ENCODE data around the gene FRMD5.

FRMD5 gene

DNA sequence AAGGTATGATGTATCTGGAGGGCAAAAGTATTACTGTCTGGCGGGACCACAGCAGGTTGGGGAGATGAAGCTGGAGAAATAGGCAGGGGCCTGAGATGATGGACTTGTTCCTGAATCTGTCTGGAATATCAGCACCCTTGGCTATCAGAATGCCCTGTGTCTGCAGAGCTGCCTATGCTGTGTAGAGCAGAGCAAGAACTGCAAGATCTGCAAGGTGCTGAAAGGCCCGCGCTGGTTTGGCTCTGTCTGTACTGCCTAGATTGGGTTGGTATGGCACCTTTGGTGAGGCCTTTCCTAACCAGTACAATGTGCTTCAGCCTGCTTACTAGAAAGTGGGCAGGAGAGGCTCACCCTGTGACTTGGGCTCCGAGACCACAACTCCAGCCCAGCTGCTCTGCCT lies 271.5 kb downstream of the FRMD5 start:
- DNase-seq (ENCODE audit: low spot score): no peak

DNA sequence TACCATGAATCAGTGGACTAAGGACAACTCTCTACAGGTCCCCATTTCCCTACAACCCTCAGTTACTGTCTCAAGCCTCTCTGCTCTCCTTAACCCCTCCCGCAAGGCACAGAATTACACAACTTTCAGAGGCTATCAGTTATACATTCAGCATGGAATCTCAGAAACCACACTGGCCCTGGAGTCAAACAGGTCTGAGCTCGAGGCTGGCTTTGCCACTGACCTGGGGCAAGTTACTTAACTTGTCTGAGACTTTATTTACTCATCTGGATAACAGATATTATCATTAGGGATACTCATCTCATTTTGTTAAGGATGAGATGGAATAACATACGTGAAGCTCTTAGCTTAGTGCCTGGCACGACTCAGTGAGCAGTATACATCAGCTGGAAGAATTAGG lies 273.1 kb downstream of the FRMD5 start:
- DNase-seq (ENCODE audit: low spot score): no peak

DNA sequence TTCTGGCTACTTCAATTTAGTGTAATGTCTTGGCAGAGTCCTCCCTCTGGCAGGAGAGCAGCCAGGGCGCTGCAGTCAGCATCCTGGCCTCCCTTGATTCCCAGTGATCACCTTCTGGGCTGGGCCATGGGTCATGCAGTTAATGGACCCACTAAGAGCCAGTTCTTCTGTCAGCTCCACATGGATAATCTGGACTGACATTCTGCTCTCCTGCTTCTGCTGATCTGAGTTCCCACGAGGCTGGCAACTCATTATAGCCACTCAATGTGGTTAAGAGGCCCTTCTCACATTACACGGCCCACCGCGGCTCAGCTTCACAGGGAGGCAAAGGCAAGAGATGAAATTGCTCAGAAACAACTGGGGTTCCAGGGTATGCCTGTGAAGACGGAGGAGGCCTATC lies 274.3 kb downstream of the FRMD5 start:
- no peak for DNase-seq (ENCODE audit: low spot score)

DNA sequence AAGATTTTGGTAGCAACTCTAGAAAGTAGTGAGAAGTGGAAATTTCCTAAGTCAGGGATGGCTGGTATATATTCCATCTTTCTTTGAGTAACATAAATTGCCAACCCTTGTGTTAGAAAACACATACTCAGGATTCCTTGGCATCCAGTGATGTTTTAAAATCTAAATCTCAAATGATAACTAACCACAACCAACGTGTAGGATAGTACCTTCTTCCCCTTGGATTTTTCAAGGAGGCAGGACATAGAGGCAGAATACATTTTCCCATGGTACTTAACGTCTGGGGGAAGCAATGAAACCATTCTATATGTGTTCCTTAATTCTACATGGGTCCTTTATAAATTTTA lies 274.8 kb downstream of the FRMD5 start:
- DNase-seq (ENCODE audit: low spot score): no peak

DNA sequence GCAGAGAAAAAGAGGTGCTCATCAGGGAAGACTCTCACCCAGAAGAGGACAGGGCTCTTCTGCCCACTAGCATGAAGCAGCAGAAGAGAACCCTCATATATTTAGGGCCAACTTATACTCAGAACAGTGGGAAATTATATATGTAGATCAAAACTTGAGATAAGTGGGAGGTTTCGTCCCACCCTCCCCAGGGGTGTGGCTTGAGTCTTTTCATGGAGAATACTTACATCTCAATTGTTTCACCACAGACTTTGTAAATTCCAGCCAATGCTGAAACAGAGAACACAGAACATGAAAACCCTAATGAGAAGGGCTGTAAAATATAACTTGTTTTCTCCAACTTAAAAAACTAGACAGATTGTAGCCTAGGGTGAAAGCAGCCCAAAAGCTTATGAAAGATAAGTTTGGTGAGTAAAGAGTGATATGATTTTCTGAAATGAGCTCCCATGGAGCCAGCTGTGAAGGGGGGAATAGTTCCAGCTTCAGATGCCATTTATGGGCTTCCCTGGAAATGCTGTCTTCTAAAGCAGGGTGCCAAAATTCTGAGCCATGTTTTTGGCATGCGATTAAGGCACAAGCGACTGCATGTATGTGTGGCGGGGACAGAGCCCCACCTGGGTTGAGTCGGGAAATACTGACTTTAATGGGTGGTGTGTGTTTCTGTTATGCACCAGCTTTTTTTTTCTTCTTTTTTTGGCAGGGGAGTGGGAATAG lies 275.4 kb downstream of the FRMD5 start:
- DNase-seq (ENCODE audit: low spot score): no peak

DNA sequence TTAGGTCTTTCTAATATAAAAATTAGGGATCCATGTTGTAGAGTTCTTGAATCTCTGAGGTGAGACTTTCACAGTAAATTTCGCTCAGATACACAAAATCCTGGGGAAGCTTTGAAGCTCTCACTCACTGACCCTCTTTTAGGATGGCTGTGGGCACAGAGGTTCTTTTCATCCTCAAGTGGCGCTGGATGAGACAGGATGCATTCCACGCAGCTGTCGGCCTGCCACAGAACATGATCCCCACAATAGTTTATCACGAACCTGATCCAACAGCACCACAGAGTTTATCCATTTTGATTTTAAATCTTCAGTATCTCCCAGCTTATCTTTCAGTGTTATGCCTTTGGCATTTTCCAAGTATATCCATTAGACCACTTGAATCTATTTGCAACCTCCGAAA lies 276.4 kb downstream of the FRMD5 start:
- DNase-seq (ENCODE audit: low spot score): no peak

DNA sequence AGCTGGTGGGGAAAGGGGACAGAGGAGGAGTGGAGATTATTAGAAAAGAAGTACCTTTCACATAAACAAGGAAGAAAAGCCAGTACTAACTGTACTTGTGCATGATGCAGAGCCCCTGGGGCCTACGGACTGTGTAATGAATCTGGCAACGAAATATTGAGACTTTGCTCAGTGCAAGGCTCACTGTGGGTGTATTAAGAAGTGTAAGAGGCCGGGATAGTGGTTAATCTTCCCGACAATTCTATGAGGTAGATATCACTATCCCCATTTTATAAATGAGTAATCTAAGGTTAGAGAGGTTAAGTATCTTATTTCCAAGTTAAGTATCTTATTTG lies 278.8 kb downstream of the FRMD5 start:
- no peak for DNase-seq (ENCODE audit: low spot score)

DNA sequence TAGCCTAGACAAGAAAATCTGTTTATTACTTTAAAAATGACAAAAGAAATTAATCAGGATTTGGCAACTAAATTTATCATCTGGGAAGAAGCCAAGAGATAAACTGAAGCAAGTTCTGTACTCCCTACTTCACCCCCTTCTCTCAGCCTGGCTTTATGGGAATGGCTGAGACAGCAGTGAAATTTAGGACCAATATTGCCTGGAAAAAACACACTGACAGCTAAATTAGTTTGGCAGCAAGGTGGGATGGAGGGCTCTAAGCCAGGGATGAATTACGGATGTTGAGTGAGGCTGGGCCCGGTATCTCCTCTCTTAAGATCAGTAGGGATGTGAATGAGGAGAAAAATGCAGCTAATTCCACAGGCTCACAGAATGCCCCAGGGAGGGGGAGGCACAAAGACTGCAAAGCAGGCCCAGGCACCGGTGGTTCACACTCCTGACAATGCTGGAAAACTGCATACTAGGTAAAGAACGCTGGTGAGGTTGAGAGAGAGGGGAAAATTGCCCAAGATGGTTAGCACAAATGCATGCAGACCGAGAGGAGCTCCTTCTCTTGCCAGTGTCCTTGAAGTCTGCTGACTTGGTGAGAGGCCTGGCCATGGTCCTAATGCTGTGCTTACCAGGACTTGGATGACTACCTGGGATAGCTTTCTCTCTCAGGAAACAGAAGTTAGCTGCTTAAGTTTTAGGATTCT lies 279.3 kb downstream of the FRMD5 start:
- no peak for DNase-seq (ENCODE audit: low spot score)

DNA sequence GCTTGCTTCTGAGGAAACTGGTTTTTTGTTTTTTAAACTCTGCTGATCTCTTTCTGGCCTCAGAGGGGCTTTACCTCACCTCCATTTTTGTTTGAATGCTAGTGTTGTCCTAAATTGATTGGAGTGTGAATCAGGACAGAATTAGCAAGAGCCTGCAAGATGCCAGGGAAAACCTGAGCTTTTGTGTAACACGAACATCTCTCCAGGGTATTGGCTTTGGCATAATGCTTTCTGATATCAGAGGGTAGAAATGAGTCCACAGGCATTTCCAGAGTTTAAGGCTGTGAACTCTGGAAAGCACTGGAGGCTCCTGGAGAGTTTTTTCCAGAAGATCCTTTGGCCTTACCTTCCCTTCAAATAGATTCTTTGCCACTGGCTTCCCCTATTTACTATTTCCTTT lies 281.1 kb downstream of the FRMD5 start:
- no peak for DNase-seq (ENCODE audit: low spot score)

DNA sequence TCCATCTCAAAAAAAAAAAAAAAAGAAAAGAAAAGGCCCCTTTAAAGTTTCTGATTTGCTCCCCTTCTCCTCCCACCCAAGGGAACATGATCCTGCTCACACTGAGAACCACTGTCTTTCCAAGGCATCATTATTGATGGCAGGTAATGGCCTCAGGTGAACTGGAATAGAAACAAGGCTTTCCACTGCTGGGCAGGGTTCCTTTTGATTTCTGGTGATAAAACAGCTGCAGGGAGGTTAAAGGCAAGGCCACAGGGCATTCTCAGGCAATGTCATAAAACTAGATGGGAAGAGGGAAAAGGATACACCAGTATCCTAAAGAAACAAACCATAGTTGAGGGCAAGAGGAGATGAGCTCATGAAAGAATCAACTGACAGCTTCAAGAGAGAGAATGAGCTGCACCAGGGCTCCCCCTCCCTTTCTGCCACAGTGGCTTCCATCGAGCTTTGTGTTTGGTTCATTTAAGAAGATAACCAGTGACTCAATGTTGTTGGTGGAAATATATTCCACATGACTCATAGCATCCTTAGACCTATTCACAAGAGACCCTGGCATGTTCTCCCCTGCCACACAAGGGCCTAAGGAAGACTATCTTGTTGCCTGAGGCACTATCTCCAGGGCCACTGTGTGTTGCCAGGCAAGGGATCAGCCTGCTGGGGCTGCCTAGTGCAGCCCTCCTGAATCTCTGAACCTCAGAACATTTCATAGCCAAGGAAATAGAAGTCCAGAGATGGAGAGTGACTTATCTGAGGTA lies 281.9 kb downstream of the FRMD5 start:
- peak; percentile 93 for DNase-seq (ENCODE audit: low spot score)

DNA sequence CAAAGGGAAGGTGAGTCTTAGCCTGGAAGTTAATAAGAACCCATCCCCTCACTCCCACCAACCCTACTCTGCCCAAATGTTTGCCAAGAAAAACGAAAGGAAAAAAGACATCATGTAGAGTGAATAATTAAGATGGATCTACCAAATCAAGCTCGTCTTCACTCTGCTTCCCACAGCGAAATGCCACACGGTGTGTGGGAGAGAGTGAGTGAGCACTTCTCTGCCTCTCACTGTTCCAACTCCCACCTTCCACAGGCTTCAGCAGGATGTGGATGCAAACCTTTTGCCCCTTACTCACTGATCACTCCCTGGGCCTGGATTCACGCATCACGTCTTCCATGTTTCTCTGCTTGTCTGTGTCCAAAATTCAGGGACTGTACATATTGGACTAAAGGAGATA lies 282.9 kb downstream of the FRMD5 start:
- no peak for DNase-seq (ENCODE audit: low spot score)

DNA sequence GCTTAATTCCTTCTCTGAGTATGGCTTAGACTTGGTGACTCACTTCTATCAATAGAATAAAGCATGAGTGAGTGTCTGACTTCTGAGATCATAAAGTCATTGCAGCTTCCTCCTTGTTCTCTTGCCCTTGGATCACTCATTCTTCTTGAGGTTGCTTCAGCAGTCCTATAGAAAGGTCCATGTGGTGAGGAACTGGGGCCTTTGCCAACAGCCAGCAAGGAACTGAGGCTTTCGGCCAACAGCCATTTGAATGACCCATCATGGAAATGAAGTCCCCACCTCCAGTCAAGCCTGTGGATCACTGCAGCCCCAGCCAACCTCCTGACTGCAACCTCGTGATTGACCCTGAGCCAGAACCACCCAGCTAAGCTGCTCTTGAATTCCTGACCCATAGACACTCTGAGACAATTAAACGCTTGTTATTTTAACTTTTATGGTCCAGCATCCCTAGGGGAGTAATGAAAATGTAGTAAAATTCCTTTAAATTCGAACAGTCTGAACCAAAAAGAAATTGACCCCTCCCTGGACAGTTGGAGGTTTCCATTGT lies 283.8 kb downstream of the FRMD5 start:
- peak; percentile 89 for DNase-seq (ENCODE audit: low spot score)

DNA sequence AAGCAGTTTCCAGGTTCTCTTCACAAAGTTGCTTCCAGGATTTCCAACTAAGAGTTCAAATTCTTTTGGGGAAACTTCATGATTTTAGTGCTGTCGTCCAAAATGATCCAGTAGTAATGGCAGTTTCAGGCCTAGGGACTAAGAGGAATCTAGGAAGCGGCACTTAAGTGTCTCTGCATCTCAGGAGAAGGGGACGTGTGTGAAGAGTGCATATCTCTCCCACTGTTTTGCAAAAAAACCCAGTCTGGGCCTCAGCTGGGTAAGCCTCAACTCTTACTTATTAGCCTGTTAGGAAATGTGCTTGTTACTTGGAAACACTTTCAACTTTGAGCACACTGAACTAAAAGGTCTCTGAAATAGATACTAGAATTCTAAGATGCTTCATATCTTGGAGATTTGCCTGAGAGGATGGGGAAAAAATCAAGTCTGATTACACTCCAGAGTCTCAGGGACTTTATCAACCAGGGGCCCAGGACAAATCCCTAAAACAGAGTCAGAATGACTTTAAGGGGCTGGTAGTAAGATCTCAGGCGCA lies 286.5 kb downstream of the FRMD5 start:
- DNase-seq (ENCODE audit: low spot score): no peak

DNA sequence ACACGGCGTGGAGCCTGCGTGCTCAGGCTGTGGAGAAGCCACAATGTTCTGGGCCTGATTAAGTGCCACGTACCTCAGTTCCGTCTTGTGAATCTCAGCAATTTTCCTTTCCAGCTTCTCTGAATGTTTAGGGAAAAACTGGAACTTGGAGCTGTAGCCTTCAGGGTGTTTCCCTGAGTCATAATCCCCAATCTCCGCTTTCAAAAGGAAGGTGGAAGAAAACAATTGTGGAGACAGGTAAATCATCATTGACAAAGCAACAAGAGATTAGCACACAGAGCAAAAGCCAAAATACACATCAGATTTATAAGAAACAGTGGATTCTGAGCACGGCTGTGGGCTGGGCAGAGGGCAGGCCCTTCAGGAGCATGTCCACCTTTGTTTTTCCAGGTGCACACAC lies 289.3 kb downstream of the FRMD5 start:
- no peak for DNase-seq (ENCODE audit: low spot score)

DNA sequence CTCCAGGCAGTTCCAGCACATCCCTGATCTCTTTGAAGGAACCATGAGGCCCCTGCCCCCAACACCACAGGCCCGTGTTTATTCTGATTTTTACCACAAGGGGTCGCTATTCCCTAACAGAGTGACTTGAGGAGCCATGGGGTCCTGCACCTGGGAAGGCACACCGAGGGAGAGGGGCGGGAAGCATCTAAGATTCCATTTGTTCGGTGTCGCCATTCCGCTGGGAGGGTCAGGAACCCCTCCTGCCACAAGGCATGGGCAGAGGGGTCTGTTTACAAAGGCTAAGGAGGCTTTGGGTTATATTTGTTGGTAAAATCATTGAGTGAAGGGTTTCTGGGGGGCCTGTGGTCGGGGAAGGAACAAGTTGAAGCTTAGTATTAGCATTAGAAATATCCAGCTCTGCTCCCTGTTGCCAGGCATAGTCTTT lies 291.2 kb downstream of the FRMD5 start:
- DNase-seq (ENCODE audit: low spot score): peak; percentile 53

DNA sequence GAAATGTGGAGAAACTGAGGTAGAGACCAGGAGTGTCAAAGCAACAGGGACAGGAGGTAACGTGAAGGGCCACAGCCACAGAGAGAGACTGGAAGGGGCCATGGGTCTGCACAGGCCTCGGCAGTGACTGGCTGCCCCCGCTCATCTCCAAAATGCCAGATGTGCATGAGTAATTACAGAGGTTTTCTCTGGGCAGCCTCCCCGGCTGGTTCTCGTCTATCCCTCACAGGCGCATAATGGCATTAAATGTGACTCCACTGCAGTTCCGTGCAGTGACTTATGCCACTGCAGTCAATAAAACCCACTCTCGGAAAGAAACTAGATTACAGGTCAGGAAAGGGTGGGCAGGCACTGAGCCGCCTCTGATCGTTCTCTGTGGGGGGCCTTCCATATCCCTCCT lies 293.6 kb downstream of the FRMD5 start:
- no peak for DNase-seq (ENCODE audit: low spot score)

DNA sequence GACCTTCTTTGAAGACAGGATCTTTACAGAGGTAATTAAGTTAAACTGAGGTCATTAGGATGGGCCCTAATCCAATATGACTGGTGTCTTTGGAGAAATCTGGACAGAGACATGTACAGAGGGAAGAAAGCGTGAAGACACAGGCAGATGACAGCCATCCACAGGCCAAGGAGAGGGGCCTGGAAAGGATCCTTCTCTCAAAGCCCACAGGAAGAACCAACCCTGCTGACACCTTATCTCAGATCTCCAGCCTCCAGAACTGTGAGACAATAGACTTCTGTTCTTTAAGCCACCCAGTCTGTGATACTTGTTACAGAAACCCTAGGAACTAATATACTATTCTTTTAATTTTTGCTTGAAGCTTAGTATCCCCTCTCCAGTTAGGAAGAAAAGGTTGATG lies 294.1 kb downstream of the FRMD5 start:
- no peak for DNase-seq (ENCODE audit: low spot score)

DNA sequence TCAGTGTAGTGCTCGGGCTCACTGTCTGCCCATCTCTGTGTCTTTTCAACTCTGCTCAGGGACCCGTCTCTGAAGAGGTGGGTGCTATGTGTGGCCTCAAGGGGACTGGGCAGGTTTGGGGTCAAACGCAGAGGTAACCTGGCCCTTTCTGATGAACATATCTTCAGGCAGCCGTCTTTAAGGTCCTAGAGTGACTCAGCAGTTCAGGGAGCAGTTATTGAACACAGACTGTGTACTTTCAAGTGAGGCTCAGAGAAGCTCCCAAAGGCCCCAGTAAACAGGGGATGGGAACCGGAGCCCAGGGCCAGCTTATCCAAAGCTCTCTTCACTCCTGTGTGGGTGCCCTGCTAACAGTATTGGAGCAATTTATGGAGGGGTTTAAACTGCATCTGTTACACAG lies 295.1 kb downstream of the FRMD5 start:
- no peak for DNase-seq (ENCODE audit: low spot score)

DNA sequence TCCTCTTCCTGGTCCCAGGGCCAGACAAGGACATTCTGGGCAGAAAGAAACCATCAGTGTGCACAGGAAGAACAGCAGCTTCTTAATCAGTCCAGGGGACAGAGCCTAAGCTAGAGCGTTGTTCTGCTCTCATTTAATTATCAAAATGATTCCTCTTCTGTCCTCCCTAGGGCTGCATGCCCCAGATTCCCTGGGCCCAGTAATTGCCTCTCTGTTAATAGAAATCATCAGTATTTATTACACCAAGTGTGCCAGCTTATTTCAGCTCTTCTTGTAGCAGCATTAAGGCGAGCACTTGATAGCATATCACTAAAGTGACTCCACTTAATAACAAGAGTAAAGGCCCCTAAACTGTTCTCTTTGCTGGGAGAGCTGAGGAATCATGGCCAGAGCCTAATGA lies 296.2 kb downstream of the FRMD5 start:
- no peak for DNase-seq (ENCODE audit: low spot score)

DNA sequence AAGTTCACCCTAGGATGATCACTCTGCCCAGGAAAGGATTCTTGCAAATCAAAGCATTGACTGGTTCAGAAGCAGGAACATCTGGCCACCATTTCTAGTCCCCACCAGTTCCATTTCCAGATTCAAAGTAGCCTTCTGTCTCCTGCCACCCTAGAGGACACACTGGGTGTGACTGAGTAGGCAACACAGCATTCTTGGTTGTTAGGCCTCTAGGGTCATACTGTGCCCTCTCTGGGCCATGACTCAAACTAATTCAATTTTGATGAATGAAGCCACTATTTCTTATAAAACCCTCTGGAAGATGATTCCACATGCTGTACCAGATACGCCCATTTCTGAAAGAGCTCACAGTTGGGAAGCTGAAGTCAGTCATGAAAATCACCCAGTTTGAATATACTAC lies 298.5 kb downstream of the FRMD5 start:
- DNase-seq (ENCODE audit: low spot score): no peak

DNA sequence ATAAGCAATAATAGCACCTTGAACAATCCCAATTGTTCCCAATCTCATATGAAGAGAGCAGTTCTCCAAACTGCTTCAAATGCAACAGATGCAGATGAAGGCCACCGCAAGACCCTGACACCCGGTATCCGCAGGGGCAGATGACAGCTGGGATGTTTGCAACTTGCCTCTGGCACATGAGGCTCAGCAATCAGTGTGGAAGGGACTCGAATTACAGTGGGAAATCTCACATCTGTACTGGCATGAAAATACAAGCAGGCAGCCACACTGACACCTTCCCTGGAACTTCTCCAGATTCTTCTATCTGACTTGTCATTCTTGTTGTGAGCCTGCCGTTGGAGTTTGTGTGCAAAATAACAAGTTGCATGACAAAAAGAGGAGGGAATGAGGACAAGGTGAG lies 299.5 kb downstream of the FRMD5 start:
- DNase-seq (ENCODE audit: low spot score): no peak

DNA sequence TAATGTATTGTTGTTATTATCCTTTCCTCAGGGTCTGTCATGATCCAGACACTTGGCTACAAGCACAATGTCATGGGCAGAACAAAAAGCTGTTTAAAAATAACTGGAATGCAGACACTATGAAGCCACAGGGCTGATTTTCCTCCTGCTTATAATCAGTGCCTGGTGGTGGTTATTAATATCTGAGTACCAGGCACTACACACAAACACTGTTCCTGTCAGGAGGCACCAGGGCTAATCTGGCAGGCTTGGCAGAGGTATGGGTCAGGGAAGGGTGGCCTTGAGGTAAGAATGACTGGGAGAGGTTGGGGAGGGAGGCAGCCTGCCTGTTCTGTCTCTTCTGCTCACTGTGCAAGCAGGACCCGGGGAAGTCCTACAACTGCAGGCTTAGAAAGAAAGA lies 301.1 kb downstream of the FRMD5 start:
- DNase-seq (ENCODE audit: low spot score): no peak

DNA sequence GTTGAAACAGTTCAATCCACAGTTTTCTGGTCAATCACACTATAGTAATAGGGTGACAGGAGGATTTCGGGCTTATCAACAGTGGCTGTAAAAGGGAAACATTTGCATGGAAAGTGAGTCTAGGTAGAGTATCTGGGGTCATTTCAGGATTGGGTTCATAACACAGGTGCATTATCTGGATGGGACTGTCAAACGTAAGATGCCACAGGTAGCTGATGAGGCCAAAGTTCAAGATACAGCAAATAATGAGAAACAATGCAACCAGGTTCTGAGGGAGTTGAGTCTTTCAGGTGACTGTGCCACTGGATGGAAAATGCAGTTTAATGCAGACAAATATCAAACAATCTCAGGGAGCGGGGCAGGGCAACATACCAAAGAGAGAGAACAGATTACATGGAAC lies 306.0 kb downstream of the FRMD5 start:
- no peak for DNase-seq (ENCODE audit: low spot score)

Measured in kidney capillary endothelial cell (primary cell).